HG03575 (cell line): Measurements from ENCODE around the gene MSS51.
"Not testable (repeated sequence)": the region's sequence is repeated elsewhere in the genome, so short reads cannot be mapped to it uniquely, and the experiment has no call there.

Experiments
- ATAC-seq: cut with Tn5 transposase; IDR thresholded peaks from one replicate; pipeline ENCODE4 v1.9.1; 2021; ENCODE audit not compliant: unreplicated experiment, insufficient number of reproducible peaks, low FRiP score; ENCODE audit errors: extremely low read depth

MSS51 gene

DNA sequence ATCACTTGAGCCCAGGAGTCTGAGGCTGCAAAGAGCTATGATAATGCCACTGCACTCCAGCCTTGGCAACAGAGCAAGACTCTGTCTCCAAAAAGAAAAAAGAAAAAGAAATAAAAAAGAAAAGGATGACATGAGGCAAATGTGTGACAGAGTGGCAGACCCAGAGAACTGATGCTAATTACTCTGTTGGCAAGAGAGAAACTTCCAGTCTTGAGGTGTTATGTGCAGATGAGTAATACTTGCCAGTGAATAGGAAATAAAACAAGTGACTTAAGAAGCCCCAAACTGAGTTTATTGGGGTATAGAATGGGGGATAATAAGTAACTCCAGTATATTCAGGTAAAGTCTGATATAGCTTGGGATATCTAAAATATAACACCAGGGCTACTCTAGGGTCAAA, 10.1 kb downstream of the MSS51 start:
- no peak for ATAC-seq

DNA sequence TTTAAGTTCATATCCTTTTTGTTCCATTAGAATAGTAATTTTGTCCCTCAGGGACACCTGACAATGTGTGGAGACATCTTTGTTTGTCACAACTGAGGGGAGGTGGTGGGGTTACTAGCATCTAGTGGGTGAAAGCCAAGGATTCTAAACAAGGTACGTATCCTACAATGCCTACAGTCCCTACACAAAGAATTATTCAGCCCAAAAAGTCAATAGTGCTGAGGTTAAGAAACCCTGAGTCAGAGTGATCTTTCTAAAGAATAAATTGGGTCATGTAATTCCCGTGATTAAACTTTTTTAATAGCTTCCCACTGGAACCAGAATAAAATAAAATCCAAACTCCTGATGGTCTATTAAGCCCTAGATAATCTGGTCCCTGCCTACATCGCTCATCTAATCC, 16.8 kb downstream of the MSS51 start:
- no peak for ATAC-seq

DNA sequence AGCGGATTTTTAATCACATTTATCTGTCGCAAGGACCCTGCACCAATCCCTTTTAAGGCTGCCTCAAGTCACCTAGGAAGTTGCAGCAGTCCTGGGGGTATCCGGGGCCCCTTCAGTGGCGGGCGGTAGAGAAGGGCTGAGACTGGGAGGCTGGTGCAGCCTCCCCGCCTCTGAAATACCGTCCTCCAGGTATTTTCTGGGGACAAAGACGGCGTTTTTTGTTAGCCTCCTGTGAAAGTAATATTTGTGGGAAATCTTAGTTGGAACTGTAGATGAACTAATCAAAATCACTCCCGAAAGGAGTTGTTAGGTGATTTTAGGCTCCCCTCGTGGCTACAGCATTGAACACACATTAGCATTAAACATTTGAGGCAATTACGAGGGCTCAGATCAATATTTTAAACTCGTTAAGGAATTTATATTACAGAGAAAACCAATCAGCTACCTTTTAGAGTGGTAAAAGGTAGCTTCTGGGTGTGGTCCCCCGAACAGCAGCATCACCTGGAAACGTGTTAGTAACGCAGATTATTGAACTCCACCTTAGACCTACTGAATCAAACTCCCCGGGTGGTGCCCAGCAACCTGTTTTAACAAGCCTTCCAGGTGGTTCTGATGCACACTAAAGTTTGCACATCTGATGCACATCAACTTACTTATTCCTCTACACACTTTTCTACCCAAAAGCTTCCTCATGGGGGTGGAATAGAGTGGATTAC, 19.0 kb downstream of the MSS51 start:
- ATAC-seq = no peak

DNA sequence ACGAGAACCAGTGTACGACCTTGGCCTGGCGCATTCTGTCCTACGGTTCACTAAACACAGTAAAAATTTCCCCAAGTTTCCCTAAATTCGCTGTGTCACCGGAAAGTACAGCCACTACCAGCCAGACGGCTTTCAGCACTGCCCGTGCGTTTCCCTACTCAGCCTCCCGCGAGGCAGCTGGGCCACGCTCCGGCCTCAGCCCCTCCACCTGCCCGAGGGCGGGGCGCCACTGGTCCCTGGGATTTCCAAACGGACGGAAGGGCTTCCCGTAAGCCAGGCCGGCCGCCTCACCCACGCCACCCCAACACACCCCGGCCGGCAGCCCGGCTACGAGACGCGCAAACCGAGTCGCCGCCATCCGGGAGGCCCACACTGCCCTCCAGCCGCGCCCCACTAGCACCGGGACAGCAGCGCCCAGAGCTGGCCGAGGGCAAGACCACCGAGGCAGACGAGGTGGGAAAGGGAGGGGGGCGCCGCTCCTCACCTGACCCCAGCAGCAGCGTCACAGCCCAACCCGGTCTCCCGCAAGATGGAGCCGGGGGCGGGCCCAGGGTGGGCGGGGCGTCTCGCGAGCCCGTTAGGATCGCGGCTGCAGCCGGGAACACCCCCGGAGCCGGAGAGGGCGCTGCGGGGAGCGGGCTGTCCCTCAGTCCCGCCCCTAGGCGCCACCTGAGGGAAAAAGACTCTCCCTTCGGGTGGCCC, 19.7 kb downstream of the MSS51 start, which contains the start of gene ANXA7:
Gene ANXA7, minus strand, starts transcription at position 531 of the 702 bp plus-strand sequence. CDS start 13,202 bp downstream, outside the sequence.
- ATAC-seq = no peak

DNA sequence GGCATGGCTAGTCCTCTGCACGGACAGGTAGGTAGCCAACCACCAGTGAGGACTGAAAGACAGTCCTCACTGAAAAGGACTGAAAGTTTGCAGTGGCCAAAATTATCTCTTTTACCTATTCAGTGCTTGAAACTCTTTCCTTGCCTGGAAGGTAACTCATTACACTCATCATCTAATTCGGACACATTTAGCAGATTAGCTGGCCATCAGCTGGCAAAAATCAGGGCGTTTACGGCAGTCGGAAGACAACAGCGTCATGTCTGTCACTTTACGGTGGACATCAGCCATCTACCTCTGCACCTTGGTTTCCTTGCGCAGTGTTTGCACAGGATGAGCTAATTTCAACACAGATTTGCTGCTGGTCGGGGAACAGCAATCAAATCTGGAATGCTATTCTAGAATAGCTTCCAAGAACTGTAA, 20.2 kb downstream of the MSS51 start:
- no peak for ATAC-seq

DNA sequence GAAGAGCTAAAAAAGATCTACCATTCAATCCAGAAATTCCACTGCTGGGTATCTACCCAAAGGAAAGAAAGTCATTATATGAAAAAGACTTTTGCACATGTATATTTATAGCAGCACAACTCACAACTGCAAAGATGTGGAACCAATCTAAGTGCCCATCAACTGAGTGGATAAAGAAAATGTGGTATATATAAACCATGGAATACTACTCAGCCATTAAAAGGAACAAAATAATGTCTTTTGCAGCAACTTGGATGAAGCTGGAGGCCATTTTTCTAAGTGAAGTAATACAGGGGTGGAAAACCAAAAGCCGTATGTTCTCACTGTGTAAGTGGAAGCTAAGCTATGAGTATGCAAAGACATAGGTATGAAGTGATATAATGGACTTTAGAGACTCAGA, 22.5 kb downstream of the MSS51 start:
- no peak for ATAC-seq

DNA sequence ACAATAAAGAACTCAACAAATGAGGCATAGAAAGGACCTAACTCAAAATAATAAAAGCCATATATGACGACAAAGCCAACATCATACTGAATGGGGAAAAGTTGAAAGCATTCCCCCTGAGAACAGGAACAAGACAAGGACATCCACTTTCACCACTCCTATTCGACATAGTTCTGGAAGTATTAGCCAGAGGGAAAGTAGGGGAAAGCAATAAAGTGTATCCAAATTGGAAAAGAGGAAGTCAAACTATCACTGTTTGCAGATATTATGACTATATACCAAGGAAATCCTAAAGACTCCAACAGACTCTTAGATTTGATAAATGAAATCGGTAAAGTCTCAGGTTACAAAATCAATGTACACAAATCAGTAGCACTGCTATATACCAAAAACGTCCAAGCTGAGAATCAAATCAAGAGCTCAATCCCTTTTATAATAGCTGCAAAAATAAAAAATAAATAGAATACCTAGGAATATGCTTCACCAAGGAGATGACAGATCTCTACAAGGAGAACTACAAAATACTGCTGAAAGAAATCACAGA, 24.3 kb downstream of the MSS51 start:
- no peak for ATAC-seq

DNA sequence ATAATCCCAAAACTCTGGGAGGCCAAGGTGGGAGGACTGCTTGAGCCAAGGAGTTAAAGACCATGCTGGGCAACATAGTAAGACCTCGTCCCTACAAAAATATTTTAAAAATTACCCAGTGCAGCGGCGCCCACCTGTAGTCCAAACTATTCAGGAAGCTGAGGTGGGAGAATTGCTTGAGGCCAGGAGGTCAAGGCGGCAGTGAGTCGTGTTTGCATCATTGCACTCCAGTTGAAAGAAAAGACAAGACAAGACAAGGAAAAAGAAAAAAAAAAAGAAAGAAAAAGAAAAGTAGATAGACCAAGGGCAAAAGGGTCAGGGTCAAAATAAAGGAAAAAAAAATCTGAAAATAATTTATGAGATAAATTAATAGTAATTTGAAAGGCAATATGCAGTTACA, 25.3 kb downstream of the MSS51 start:
- no peak for ATAC-seq

DNA sequence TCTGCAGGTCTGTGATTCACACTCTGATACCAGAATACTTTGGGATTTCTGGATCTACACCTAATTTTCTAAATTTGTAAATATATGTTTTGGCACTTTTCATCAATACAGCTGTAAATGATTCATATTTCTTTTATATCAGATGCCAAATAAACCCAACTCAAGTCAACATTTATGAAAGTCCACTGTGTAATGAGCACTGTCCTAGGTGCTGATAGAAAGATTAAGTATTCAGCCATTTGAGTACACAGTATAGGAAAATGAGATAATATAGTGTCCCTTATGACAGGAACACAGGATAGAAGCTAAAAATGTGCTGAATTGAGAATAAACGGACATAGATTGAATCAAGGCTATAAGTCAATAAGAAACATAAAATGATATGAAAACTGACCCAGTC, 25.9 kb downstream of the MSS51 start:
- ATAC-seq = no peak

DNA sequence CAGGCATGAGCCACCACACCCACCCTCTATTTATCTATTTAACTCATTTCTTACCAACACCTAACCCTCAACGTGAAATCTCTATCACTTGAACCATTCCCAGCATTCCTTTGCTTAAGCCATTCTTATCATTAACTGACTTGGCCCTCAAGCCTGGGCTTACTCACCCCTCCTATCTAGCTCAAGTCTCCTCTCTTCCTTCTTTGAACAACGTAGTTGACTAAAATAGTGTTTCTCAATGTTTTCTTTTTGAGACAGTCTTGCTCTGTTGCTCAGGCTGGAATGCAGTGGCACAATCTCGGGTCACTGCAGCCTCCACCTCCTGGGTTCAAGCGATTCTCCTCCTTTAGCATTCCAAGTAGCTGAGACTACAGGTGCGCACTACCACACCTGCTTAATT, 26.5 kb downstream of the MSS51 start:
- ATAC-seq = no peak

DNA sequence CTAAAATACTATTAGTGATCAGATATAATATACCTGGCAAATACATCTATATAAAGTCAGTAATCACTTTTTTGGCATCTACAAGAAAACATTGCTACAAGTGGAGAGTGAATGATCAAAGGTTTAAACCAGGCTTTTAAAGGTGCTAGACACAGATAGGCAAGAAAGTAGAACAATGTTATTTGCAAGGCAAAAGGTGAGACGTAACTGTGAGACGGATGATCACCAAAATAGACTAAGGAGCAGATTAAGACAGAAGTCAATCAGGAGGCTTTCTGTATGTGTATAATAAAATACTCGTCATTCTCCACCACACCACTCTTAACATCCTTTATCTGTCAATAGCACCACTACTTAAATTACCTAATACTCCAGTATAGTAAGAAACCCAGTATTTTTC, 27.8 kb downstream of the MSS51 start:
- ATAC-seq = no peak

DNA sequence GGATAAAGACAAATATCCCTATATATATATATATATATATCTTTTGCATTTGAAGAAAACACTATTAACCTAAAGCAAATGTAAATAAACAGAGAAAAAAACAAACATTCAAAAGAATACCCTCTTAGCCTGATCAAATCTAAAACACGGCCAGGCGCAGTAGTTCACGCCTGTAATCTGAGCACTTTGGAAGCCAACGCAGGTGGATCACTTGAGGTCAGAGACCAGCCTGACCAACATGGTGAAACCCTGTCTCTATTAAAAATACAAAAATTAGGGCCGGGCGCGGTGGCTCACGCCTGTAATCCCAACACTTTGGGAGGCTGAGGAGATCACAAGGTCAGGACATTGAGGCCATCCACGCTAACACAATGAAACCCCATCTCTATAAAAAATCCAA, 28.7 kb downstream of the MSS51 start:
- no peak for ATAC-seq

DNA sequence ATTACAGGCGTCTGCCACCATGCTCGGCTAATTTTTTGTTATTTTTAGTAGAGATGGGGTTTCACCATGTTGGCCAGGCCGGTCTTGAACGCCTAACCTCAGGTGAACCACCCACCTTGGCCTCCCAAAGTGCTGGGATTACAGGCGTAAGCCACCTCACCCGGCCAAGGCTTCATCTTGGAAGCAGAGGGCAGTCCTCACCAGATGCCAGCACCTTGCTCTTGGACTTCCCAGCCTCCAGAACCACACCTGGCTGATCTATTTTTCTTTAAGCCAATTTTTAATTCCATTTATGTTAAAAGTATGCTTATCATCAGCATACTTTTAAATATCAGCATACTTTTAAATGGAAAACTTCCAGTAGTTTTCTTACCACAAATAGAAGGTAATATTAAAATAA, 31.7 kb downstream of the MSS51 start:
- no peak for ATAC-seq

DNA sequence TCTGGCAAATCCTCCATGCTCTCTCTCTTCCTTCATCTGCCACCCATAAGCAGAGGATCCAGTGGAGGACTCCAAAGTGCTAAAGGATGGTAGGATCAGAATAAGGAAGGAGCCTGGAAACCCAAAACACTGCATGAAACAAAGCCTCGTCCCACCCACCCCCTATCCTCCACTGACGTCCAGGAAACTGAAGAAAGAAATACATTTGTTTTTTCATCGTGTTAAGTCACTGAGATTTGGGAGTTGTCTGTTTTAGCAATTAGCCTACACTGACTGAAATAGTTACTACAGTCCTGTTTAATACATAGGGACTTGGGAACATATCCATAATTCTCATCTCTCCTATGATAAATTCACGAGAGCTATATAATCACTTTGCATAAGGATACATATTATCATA, 34.3 kb downstream of the MSS51 start:
- no peak for ATAC-seq

DNA sequence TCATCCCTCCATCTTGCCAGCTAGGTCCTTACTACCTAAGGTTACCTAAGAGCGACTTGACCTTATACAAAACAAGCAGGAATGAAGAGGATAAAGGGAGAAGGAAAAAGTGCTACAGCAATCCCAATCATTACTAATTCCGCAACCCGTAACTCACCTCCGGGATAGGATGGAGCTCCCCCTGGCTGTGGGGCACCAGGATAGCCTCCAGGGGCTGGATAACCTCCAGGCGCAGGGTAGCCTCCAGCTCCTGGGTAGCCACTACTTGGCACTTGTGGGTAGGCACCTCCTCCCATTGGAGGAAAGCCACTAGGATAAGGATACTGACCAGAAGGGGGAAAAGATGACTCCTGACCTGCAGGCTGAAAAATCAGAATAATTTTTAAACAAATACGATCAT, 35.3 kb downstream of the MSS51 start:
- ATAC-seq = no peak

DNA sequence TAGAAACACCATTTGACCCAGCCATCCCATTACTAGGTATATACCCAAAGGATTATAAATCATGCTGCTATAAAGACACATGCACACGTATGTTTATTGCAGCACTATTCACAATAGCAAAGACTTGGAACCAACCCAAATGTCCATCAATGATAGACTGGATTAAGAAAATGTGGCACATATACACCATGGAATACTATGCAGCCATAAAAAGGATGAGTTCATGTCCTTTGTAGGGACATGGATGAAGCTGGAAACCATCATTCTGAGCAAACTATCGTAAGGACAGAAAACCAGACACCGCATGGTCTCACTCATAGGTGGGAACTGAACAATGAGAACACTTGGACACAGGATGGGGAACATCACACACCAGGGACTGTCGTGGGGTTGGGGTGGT, 39.0 kb downstream of the MSS51 start:
- ATAC-seq = not testable (repeated sequence)

DNA sequence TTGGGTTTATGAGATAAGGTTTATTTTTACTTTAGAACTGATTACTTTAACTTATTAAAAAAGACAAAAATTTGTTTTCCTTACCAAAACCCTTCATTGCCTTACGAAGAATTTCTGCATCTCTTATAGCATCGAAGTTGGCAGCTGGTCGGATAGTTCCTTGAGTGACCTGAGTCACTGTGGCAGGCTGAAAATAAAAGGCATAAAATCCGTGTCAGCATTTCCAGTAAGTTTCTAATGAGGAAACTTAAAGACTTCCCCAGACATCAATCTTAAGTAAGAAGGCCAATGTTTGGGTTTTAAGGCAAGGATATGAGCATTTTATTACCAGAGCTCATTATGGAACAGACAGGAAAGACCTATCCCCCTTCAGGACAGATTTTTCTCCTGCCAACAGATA, 45.1 kb downstream of the MSS51 start:
- no peak for ATAC-seq

DNA sequence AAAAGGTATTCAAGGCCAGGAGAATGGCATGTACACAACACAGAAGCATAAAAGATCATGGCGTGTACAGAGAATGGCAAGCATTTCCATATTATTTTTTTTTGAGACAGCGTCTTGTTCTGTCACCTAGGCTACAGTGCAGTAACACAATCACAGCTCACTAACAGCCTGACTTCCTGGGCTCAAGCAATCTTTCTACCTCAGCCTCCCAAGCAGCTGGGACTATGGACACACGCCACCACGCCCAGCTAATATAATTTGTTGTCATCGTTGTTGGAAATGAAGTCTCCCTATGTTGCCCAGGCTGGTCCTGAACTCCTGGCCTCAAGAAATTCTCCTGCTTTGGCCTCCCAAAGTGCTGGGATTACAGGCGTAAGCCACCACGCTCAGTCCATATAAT, 46.8 kb downstream of the MSS51 start:
- ATAC-seq = no peak

DNA sequence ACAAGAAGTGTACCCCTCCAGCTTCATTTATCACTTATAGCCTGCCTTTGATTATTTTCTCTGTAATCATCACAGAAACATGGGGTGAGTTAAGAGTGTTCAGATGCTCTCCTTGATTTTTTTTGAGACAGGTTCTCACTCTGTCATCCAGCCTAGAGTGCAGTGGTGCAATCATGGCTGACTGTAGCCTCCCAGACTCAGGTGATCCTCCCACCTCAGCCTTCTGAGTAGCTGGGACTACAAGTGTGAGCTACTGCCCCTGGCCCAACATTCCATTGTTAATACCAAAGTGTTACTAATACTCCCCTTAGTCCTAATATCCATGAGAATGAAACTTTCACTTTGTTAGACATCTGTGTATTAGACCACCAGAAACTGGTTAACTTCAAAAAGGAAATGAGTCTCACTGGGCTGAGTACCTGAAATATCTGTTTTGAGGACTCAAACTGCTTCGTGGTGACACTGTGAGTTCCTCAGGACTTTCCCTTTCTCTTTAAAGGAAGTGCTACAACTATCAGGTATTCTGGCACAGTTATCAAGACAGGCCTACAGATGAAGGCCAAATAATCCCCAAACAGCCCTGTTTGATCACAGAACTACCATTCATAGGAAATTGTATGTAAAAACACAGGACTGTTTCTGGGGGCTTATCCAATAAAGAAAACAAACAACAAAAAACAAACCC, 54.2 kb downstream of the MSS51 start:
- no peak for ATAC-seq

DNA sequence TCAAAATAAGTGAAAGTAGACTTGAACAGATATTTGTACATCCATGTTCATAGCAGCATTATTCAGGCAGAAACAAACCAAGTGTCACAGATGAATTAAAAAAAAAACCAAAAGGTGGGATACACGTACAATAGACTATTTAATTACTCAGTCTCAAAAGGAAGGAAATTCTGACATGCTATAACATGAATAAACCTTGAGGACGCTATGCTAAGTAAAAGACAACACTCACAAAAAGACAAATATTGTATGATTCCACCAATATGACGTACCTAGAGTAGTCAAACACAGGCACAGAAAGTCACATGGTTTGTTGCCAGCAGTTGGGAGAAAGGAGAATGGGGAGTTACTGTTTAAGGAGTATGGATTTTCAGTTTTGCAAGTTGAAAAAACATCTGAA, 56.7 kb downstream of the MSS51 start:
- no peak for ATAC-seq
